Measurements from ENCODE around the gene KDM3A. TPM values are rescaled to one million over a fixed set of nuclear protein-coding genes. Genes with fewer than 3 reads are reported as not detected.

KDM3A gene
- total RNA-seq, 2 experiments from 2014 or later: 107 to 114 TPM

GRCh38 chr2:86507600-86507999, 66.4 kb downstream of the KDM3A start:
- Mint-ChIP-seq H3K27me3 (no peaks in the 10 kb centered on the region), H3K4me1 (ENCODE audit: low read depth) (no peaks in the 10 kb centered on the region), H3K36me3 (ENCODE audit: low read depth) (peaks cover 31% of the 10 kb centered on the region), H3K4me3 (no peak overlapping the region), H3K9me3 (no peaks in the 10 kb centered on the region), H3K27ac (no peak overlapping the region)
- no peak for TF ChIP-seq CTCF (IDR thresholded peaks at IDR 0.05)
- ChIA-PET CTCF (no interaction called here), POLR2A (interaction anchor here (0.7 kb wide), 1 partner anchor 10 kb away, joined by 3 read pairs; no protein-coding TSS in a partner anchor)
- intact Hi-C loops (cut with micrococcal nuclease): no loop called here
- no peak for ATAC-seq
- no peak for DNase-seq

DNA sequence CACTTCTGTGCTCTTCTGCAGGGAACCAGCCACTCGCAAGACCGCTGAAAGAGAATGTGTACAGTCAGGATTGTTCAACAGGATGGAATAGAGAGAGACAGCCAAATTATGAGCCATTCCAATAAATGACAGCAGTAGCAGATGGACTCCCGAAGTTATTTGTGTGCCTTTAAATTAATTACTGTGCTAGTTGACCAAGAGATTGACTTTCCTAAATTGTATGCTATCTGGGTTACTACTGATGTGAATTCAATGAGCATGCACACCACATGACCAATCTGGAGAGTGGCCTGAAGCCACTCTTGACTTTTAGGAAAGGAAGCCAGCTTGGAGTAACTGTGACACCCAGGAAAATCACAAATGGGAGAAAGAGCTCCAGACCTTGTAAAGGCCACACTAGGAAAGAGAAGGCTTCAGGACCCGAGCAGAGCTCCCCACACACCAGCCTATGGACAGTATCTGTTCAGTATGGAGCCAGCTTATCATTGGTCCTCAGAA, 69.3 kb downstream of the KDM3A start:
- H3K36me3 Mint-ChIP-seq (ENCODE audit: low read depth): peaks cover 9% of the 10 kb centered on the region
- CTCF ChIA-PET: no interaction called here
- H3K27me3 Mint-ChIP-seq: no peaks in the 10 kb centered on the region
- no peak for TF ChIP-seq CTCF (IDR thresholded peaks at IDR 0.05)
- intact Hi-C loops (cut with micrococcal nuclease): no loop called here
- no peaks in the 10 kb centered on the region for H3K9me3 Mint-ChIP-seq
- H3K4me3 Mint-ChIP-seq: no peak overlapping the region
- no peak overlapping the region for H3K27ac Mint-ChIP-seq
- no peak for DNase-seq
- POLR2A ChIA-PET: no interaction called here
- no peak for ATAC-seq
- peaks cover 6% of the 10 kb centered on the region for H3K4me1 Mint-ChIP-seq (ENCODE audit: low read depth)

GRCh38 chr2:86512034-86512433, 70.9 kb downstream of the KDM3A start:
- intact Hi-C loops (cut with micrococcal nuclease): no loop called here
- no peak overlapping the region for H3K27ac Mint-ChIP-seq
- no peaks in the 10 kb centered on the region for H3K27me3 Mint-ChIP-seq
- H3K36me3 Mint-ChIP-seq (ENCODE audit: low read depth): peaks cover 7% of the 10 kb centered on the region
- CTCF ChIA-PET: no interaction called here
- no peak for TF ChIP-seq CTCF (IDR thresholded peaks at IDR 0.05)
- no peaks in the 10 kb centered on the region for H3K9me3 Mint-ChIP-seq
- POLR2A ChIA-PET: no interaction called here
- no peak for ATAC-seq
- peaks cover 6% of the 10 kb centered on the region for H3K4me1 Mint-ChIP-seq (ENCODE audit: low read depth)
- no peak for DNase-seq
- no peak overlapping the region for H3K4me3 Mint-ChIP-seq

GRCh38 chr2:86512892-86513291, 71.7 kb downstream of the KDM3A start:
- no peak for TF ChIP-seq CTCF (IDR thresholded peaks at IDR 0.05)
- H3K4me3 Mint-ChIP-seq: no peak overlapping the region
- no peaks in the 10 kb centered on the region for H3K27me3 Mint-ChIP-seq
- no peak overlapping the region for H3K27ac Mint-ChIP-seq
- no peaks in the 10 kb centered on the region for H3K9me3 Mint-ChIP-seq
- CTCF ChIA-PET: no interaction called here
- DNase-seq: no peak
- peaks cover 5% of the 10 kb centered on the region for H3K36me3 Mint-ChIP-seq (ENCODE audit: low read depth)
- intact Hi-C loops (cut with micrococcal nuclease): no loop called here
- POLR2A ChIA-PET: no interaction called here
- H3K4me1 Mint-ChIP-seq (ENCODE audit: low read depth): peaks cover 6% of the 10 kb centered on the region
- no peak for ATAC-seq

- POLR2A ChIA-PET: no interaction called here
- Mint-ChIP-seq H3K4me3 (no peak overlapping the region), H3K27me3 (no peaks in the 10 kb centered on the region), H3K27ac (no peak overlapping the region), H3K36me3 (ENCODE audit: low read depth) (peaks cover 5% of the 10 kb centered on the region), H3K9me3 (no peaks in the 10 kb centered on the region), H3K4me1 (ENCODE audit: low read depth) (peaks cover 6% of the 10 kb centered on the region)
- intact Hi-C loops (cut with micrococcal nuclease): no loop called here
- DNase-seq (no peak), ATAC-seq (no peak)
- CTCF ChIA-PET: no interaction called here
- no peak for TF ChIP-seq CTCF (IDR thresholded peaks at IDR 0.05)
Measured at GRCh38 chr2:86513948-86514660, 72.9 kb downstream of the KDM3A start.
